Vagina (tissue), 2 donors: ENCODE measurements around the gene RIPOR3. TPM values are rescaled to one million over a fixed set of nuclear protein-coding genes. Genes with fewer than 3 reads are reported as not detected.
"Not testable (repeated sequence)": the region's sequence is repeated elsewhere in the genome, so short reads cannot be mapped to it uniquely, and the experiment has no call there.

Source experiments
- DNase-seq, 2 donors: peaks; one replicate each; pipeline ENCODE4 v3.0.0-alpha.2; 2017; ENCODE audit errors: extremely low spot score in 2 of 2
- H3K27ac ChIP-seq: fragments of 200-600 bp; sonication (generic); one replicate; pipeline ENCODE4 v1.5.1; 2019
- H3K27me3 ChIP-seq: fragments of 200-600 bp; sonication (generic); one replicate; pipeline ENCODE4 v1.5.1; 2019
- H3K36me3 ChIP-seq, 2 donors: fragments of 200-600 bp; sonication (generic); one replicate each; pipeline ENCODE4 v1.5.1; 2017 to 2019
- H3K4me1 ChIP-seq: fragments of 200-600 bp; sonication (generic); one replicate; pipeline ENCODE4 v1.5.1; 2019
- H3K4me3 ChIP-seq, 2 donors: fragments of 200-600 bp; sonication (generic); 1 replicate in 1 of 2; 2 replicates in 1 of 2; pipeline ENCODE4 v1.5.1; 2016 to 2019
- H3K9me3 ChIP-seq: fragments of 200-600 bp; sonication (generic); one replicate; pipeline ENCODE4 v1.5.1; 2019
- POLR2A ChIP-seq, 2 donors: fragments of 450-650 bp; IDR thresholded peaks; one replicate each; pipeline ENCODE4 v1.6.1; 2017; ENCODE audit warnings: antibody characterized with exemption in 2 of 2, mild to moderate bottlenecking in 2 of 2, moderate library complexity in 2 of 2
- POLR2AphosphoS5 ChIP-seq, 2 donors: sonication (generic); formaldehyde crosslinking; IDR thresholded peaks; one replicate each; pipeline ENCODE4 v1.9.0; 2017; ENCODE audit warnings: antibody characterized with exemption in 2 of 2, mild to moderate bottlenecking in 2 of 2, low read depth in 1 of 2; ENCODE audit not compliant: insufficient read depth in 1 of 2
- intact Hi-C: fragments of 100-400 bp; cut with DNase I; formaldehyde crosslinking; loops from one replicate; pipeline ENCODE4 v1.15.1; 2023
- total RNA-seq: library from RNA; depleted of rRNA; stranded (reverse); fragments of >200 nt; gene quantifications from one replicate; pipeline ENCODE4 v1.2.3, GENCODE V29; 2016
- TF ChIP-seq, protein P1 (sequence below), 3 experiments: fragments of 450-650 bp in 2 of 3; fragments of 200-600 bp in 1 of 3; sonication (generic) in 1 of 3; IDR thresholded peaks; one replicate each; pipeline ENCODE4 v1.5.1; 2017 to 2019; ENCODE audit warnings: antibody characterized with exemption in 3 of 3, mild to moderate bottlenecking in 2 of 3, moderate library complexity in 2 of 3

Gene RIPOR3
- total RNA-seq, 1 donor from 2014 or later = 38.1 TPM

DNA sequence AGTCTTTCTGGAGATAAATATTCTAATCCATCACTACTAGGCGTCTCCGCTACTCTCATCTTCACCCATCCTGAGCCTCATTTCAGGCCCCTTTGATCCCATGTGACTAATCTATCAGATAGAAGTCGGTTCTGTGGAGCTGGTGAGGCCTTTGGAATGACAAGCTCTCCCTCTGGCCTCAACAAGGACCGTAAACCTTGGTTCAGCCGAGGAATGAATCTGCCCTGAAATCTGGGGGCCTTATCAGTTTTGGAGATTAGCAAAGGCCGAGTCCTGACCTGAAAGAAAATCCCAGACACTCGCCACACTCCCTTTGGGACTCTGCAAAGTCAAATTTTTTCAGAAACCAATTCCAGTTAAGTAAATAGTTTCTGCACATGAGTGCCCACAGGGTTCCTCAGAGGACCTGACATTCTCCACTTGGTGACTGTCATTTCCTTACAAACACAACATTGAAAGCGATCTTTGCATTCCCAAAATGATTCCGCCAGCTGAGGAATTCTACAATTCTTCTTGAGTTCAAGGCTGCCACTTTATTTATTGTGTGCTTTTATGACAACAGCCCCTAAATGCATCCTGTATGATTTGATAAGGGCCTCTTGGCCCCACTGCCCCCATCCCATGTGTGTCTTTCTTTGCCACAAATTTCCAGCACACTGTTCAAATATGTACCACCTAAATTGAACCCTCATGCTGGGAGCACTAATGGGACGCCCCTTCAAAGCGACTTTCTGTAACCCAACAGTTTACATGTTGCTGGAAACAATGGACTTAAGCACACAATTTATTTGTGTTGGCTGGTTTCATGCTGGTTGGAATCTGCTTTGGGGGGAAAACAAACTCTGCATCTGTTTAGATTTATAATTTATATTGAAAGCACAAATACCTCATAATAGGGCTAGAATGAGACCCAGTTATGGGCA is 10.0 kb upstream of the RIPOR3 start:
- DNase-seq = no peak
- intact Hi-C loops = no loop called here
- H3K4me1 ChIP-seq = no peaks in the 10 kb centered on the region
- TF ChIP-seq, protein P1, sequence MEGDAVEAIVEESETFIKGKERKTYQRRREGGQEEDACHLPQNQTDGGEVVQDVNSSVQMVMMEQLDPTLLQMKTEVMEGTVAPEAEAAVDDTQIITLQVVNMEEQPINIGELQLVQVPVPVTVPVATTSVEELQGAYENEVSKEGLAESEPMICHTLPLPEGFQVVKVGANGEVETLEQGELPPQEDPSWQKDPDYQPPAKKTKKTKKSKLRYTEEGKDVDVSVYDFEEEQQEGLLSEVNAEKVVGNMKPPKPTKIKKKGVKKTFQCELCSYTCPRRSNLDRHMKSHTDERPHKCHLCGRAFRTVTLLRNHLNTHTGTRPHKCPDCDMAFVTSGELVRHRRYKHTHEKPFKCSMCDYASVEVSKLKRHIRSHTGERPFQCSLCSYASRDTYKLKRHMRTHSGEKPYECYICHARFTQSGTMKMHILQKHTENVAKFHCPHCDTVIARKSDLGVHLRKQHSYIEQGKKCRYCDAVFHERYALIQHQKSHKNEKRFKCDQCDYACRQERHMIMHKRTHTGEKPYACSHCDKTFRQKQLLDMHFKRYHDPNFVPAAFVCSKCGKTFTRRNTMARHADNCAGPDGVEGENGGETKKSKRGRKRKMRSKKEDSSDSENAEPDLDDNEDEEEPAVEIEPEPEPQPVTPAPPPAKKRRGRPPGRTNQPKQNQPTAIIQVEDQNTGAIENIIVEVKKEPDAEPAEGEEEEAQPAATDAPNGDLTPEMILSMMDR (IDR thresholded peaks at IDR 0.05) = no peak
- TF ChIP-seq POLR2A (IDR thresholded peaks at IDR 0.05) (no peak), POLR2AphosphoS5 (IDR thresholded peaks at IDR 0.05; ENCODE audit: insufficient read depth in 1 of 2, low read depth in 1 of 2) (no peak)
- no peak overlapping the region for H3K27ac ChIP-seq
- no peaks in the 10 kb centered on the region for H3K36me3 ChIP-seq
- H3K4me3 ChIP-seq = no peak overlapping the region
- no peaks in the 10 kb centered on the region for H3K27me3 ChIP-seq
- H3K9me3 ChIP-seq = no peaks in the 10 kb centered on the region

DNA sequence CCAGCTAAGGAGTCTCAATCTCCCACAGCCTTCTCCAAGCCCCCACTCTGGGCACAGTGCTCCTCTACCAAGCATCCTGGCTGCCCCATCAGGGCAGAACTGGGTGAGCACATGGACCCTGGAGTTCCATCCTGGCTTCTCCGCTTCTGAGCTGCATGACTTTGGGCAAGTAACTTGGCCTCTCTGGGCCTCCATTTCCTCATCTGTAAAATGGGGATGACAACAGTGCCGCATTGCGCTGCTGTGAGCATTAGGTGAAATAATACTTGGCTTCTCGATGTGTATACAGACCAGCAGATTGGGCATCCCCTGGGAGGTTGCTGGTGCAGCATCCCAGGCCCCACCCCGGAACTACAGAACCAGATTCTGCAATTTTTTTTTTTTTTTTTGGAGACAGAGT is 8.3 kb upstream of the RIPOR3 start:
- H3K9me3 ChIP-seq = no peaks in the 10 kb centered on the region

DNA sequence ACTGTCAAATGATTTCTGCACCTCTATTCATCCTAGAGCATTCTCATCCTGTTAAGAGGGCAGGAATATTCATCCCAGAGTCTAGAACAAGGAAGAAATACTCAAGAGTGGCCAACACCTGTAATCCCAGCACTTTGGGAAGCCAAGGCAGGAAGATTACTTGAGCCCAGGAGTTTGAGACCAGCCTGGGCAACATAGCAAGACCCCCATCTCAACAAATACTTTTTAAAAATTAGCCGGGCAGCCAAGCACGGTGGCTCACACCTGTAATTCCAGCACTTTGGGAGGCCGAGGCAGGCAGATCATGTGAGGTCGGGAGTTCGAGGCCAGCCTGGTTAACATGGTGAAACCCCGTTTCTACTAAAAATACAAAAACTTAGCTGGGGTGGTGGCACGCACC is 6.9 kb upstream of the RIPOR3 start:
- H3K9me3 ChIP-seq, DNase-seq, intact Hi-C loops: not testable (repeated sequence)

More for the DNA sequence above, 8.3 kb upstream of the RIPOR3 start:
- H3K27me3 ChIP-seq = no peaks in the 10 kb centered on the region
- intact Hi-C loops = no loop called here
- TF ChIP-seq, protein P1 (IDR thresholded peaks at IDR 0.05) = no peak
- no peak for TF ChIP-seq POLR2AphosphoS5 (IDR thresholded peaks at IDR 0.05; ENCODE audit: insufficient read depth in 1 of 2, low read depth in 1 of 2)
- TF ChIP-seq POLR2A (IDR thresholded peaks at IDR 0.05) = no peak
- H3K36me3 ChIP-seq = no peaks in the 10 kb centered on the region
- DNase-seq = no peak
- H3K4me3 ChIP-seq = no peak overlapping the region
- H3K4me1 ChIP-seq = no peaks in the 10 kb centered on the region
- H3K27ac ChIP-seq = no peak overlapping the region

DNA sequence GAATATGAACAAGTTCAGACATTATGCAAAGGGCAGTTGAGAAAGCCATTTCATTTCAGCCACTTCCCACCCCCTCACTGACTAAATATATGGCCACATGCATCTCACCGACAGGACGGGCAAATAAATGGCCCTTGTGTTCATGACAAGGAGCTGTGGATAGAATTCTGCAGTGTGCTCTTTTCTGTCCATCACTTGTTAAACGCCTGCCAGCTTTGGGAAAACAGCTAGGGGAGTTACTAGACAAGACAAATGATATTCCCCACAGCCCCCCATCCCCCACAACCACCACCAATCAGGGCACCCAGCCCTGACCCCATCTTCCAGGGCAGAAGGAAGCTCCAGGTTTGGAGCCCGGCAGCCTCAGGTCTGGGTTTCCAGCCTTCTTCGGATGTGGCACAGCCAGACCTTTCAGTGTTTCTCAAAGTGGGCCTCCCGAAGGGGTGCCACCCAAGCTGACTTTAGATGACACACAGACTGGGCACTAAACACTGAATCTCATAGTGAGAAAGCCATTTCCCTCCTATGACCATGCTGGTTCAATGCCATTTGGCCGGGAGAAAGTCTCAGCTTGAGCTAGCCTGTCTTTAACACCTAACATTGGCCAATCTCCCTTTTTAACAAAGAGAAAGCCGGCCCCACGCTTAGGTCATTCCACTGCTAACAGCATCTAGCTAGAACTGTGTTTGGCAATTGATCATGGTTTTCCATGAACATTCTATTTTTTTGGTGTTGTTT is 4.0 kb upstream of the RIPOR3 start:
- intact Hi-C loops = no loop called here
- Histone ChIP-seq H3K27ac (peak overlapping the region; percentile 19), H3K27me3 (no peaks in the 10 kb centered on the region), H3K4me1 (peaks cover 17% of the 10 kb centered on the region), H3K36me3 (no peaks in the 10 kb centered on the region), H3K9me3 (no peaks in the 10 kb centered on the region), H3K4me3 (no peak overlapping the region)
- no peak for DNase-seq
- TF ChIP-seq POLR2A (IDR thresholded peaks at IDR 0.05) (no peak), POLR2AphosphoS5 (IDR thresholded peaks at IDR 0.05; ENCODE audit: insufficient read depth in 1 of 2, low read depth in 1 of 2) (no peak)
- TF ChIP-seq, protein P1 (IDR thresholded peaks at IDR 0.05) = no peak

More for the DNA sequence above, 6.9 kb upstream of the RIPOR3 start:
- not testable (repeated sequence) for H3K27ac ChIP-seq, H3K36me3 ChIP-seq, H3K4me3 ChIP-seq, H3K27me3 ChIP-seq, H3K4me1 ChIP-seq

DNA sequence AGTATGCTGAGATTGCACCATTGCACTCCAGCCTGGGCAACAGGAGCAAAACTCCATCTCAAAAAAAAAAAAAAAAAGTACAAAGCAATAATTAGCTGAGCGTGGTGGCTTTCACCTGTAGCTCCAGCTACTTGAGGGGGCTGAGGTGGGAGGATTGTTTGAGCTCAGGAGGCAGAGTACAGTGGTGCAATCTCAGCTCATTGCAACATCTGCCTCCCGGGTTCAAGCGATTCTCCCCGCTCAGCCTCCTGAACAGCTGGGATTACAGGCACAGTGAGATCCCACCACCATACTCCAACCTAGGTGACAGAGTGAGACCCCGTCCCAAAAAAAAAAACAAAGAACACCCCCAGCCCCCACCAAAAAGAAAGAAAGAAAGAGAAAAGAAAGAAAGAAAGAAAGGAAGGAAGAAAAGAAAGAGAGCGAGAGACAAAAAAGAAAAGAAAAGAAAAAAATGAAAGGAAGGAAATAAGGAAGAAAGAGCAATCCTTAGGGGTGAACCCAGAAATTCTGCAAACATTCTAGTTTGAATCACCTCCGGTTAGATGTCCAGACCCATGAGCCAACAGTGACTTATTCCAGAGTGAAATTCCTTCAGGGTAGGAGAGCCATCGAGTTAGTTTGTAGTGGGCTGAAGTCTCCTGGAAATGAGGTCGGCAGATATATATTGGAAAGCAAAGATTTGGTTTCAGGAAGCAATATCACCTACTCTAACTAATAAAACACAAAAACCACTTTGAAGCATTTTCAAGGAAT is 3.2 kb upstream of the RIPOR3 start:
- no peaks in the 10 kb centered on the region for H3K36me3 ChIP-seq
- intact Hi-C loops = no loop called here
- no peak overlapping the region for H3K4me3 ChIP-seq
- H3K4me1 ChIP-seq = peaks cover 17% of the 10 kb centered on the region
- H3K27ac ChIP-seq = no peak overlapping the region
- no peak for DNase-seq
- H3K27me3 ChIP-seq = no peaks in the 10 kb centered on the region
- no peaks in the 10 kb centered on the region for H3K9me3 ChIP-seq
- no peak for TF ChIP-seq POLR2AphosphoS5 (IDR thresholded peaks at IDR 0.05; ENCODE audit: insufficient read depth in 1 of 2, low read depth in 1 of 2)
- no peak for TF ChIP-seq POLR2A (IDR thresholded peaks at IDR 0.05)
- TF ChIP-seq, protein P1 (IDR thresholded peaks at IDR 0.05) = no peak
